ENCODE measurements around the gene IL36RN. TPM values are rescaled to one million over a fixed set of nuclear protein-coding genes. Genes with fewer than 3 reads are reported as not detected.

IL36RN gene
- total RNA-seq, 1 experiment from 2014 or later = not detected

DNA sequence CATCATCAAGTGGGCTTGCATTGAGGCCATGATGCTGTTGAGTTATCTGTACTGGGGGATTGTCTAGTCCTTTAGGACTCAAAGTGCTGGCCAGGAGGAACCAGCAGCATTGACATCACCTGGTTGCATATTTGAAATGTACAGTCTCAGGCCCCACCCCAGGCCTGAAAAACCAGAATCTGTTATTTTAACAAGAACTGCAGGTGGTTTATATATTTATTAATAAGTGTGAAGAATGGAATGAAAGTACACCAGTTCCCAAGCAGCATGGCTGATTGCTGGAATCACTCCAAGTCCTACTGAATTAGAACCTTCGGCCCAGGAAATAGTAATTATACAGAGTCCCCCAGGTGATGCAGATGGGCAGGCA lies 11.6 kb downstream of the IL36RN start:
- H3K9me2 ChIP-seq (replicated peaks; ENCODE audit: insufficient read depth, low read length) = no peaks in the 10 kb centered on the region
- H4K20me1 ChIP-seq (ENCODE audit: insufficient read depth, low read depth, low read length) = no peaks in the 10 kb centered on the region
- H3K27ac ChIP-seq (ENCODE audit: low read length) = no peak overlapping the region
- no peak for DNase-seq
- H3K79me2 ChIP-seq (ENCODE audit: low read length) = no peaks in the 10 kb centered on the region
- no peak overlapping the region for H3K4me2 ChIP-seq (ENCODE audit: low read depth, low read length, poor library complexity, severe bottlenecking)
- no peaks in the 10 kb centered on the region for H3K9me3 ChIP-seq (ENCODE audit: low read length)
- H3K9ac ChIP-seq (ENCODE audit: low read length) = no peak overlapping the region
- no peaks in the 10 kb centered on the region for H3K36me3 ChIP-seq (ENCODE audit: insufficient read depth, low read length)
- H2AFZ ChIP-seq (ENCODE audit: low read length) = no peak overlapping the region
- H3K4me1 ChIP-seq (ENCODE audit: low read length) = no peaks in the 10 kb centered on the region
- no peaks in the 10 kb centered on the region for H3K27me3 ChIP-seq (ENCODE audit: low read length)
- H3K4me3 ChIP-seq (ENCODE audit: low read length) = no peak overlapping the region

DNA sequence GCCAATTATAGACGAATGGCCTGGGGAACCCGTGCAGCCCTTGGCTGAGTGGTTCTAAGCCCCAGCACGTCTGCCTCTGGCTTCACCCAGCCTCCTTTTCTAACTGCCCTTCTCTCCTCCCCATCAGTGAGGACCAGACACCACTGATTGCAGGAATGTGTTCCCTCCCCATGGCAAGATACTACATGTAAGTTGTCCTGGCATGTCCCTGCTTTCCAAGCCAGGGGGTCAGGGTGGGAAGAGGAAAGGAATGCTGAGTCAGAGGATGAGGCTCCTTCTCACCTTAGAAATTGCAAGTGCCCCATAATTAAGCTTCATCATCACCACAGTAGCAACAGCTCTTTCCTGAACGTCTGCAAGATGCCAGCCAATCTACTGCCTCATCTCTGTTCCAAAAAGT lies 13.6 kb downstream of the IL36RN start:
- H3K4me3 ChIP-seq (ENCODE audit: low read length) = no peak overlapping the region
- H3K9me3 ChIP-seq (ENCODE audit: low read length) = no peaks in the 10 kb centered on the region
- no peaks in the 10 kb centered on the region for H3K36me3 ChIP-seq (ENCODE audit: insufficient read depth, low read length)
- no peak overlapping the region for H2AFZ ChIP-seq (ENCODE audit: low read length)
- no peak overlapping the region for H3K4me2 ChIP-seq (ENCODE audit: low read depth, low read length, poor library complexity, severe bottlenecking)
- H3K27me3 ChIP-seq (ENCODE audit: low read length) = no peaks in the 10 kb centered on the region
- no peaks in the 10 kb centered on the region for H3K79me2 ChIP-seq (ENCODE audit: low read length)
- no peaks in the 10 kb centered on the region for H3K4me1 ChIP-seq (ENCODE audit: low read length)
- DNase-seq = no peak
- no peaks in the 10 kb centered on the region for H3K9me2 ChIP-seq (replicated peaks; ENCODE audit: insufficient read depth, low read length)
- H3K27ac ChIP-seq (ENCODE audit: low read length) = no peak overlapping the region
- no peak overlapping the region for H3K9ac ChIP-seq (ENCODE audit: low read length)
- H4K20me1 ChIP-seq (ENCODE audit: insufficient read depth, low read depth, low read length) = no peaks in the 10 kb centered on the region

DNA sequence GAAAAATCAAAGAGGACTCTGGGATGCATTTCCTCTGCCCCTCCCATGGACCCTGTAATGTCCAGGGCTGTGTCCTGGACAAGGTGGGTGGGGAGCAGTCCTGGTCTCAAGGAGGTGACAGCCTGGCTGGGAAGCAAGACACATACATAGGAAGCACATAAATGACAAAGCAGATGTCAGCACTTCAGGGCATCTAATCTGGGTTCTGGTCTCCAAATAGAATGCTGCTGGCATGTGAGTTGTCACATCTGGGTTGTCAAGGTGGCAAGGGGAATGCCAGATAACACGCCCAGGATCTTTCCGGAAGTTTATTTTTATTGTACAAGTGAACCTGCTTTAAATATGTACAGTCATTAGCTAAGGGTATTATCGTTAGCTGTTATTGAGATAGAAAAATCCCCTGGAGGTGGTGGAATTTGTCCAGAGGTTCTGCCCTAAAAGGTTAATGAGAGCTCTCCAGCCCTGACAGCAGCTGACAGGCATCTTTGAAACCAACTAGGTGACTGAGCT lies 14.4 kb downstream of the IL36RN start:
- no peaks in the 10 kb centered on the region for H3K36me3 ChIP-seq (ENCODE audit: insufficient read depth, low read length)
- H3K4me1 ChIP-seq (ENCODE audit: low read length) = no peaks in the 10 kb centered on the region
- no peak for DNase-seq
- H4K20me1 ChIP-seq (ENCODE audit: insufficient read depth, low read depth, low read length) = no peaks in the 10 kb centered on the region
- H3K27me3 ChIP-seq (ENCODE audit: low read length) = no peaks in the 10 kb centered on the region
- H3K9ac ChIP-seq (ENCODE audit: low read length) = no peak overlapping the region
- H3K4me3 ChIP-seq (ENCODE audit: low read length) = no peak overlapping the region
- H3K9me2 ChIP-seq (replicated peaks; ENCODE audit: insufficient read depth, low read length) = no peaks in the 10 kb centered on the region
- H3K4me2 ChIP-seq (ENCODE audit: low read depth, low read length, poor library complexity, severe bottlenecking) = no peak overlapping the region
- no peaks in the 10 kb centered on the region for H3K79me2 ChIP-seq (ENCODE audit: low read length)
- no peak overlapping the region for H2AFZ ChIP-seq (ENCODE audit: low read length)
- no peak overlapping the region for H3K27ac ChIP-seq (ENCODE audit: low read length)
- no peaks in the 10 kb centered on the region for H3K9me3 ChIP-seq (ENCODE audit: low read length)

DNA sequence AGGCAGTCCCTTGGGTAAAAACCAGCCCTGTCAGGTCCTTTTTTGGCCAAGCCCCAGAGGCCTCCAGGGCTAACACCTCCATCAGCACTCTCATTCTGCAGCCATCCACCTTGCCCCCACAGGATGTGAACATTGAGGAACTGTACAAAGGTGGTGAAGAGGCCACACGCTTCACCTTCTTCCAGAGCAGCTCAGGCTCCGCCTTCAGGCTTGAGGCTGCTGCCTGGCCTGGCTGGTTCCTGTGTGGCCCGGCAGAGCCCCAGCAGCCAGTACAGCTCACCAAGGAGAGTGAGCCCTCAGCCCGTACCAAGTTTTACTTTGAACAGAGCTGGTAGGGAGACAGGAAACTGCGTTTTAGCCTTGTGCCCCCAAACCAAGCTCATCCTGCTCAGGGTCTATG lies 16.0 kb downstream of the IL36RN start:
- Histone ChIP-seq H3K4me2 (ENCODE audit: low read depth, low read length, poor library complexity, severe bottlenecking) (no peak overlapping the region), H3K9ac (ENCODE audit: low read length) (no peak overlapping the region), H4K20me1 (ENCODE audit: insufficient read depth, low read depth, low read length) (no peaks in the 10 kb centered on the region), H3K27me3 (ENCODE audit: low read length) (no peaks in the 10 kb centered on the region), H3K36me3 (ENCODE audit: insufficient read depth, low read length) (no peaks in the 10 kb centered on the region), H2AFZ (ENCODE audit: low read length) (no peak overlapping the region), H3K4me1 (ENCODE audit: low read length) (no peaks in the 10 kb centered on the region), H3K4me3 (ENCODE audit: low read length) (no peak overlapping the region), H3K79me2 (ENCODE audit: low read length) (no peaks in the 10 kb centered on the region), H3K9me3 (ENCODE audit: low read length) (no peaks in the 10 kb centered on the region), H3K27ac (ENCODE audit: low read length) (no peak overlapping the region), H3K9me2 (replicated peaks; ENCODE audit: insufficient read depth, low read length) (no peaks in the 10 kb centered on the region)
- no peak for DNase-seq

DNA sequence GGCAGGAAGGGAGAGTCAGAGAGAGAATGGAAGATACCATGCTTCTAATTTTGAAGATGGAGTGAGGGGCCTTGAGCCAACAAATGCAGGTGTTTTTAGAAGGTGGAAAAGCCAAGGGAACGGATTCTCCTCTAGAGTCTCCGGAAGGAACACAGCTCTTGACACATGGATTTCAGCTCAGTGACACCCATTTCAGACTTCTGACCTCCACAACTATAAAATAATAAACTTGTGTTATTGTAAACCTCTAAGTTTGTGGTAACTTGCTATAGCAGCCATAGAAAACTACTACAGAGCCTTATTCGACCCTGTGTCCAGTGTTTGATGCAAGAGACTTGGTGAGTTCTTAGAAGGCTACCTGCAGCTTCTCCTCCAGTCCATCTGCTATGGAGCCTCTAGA lies 16.6 kb downstream of the IL36RN start:
- no peaks in the 10 kb centered on the region for H3K9me3 ChIP-seq (ENCODE audit: low read length)
- no peaks in the 10 kb centered on the region for H3K36me3 ChIP-seq (ENCODE audit: insufficient read depth, low read length)
- DNase-seq = no peak
- H3K9ac ChIP-seq (ENCODE audit: low read length) = no peak overlapping the region
- no peak overlapping the region for H2AFZ ChIP-seq (ENCODE audit: low read length)
- H3K9me2 ChIP-seq (replicated peaks; ENCODE audit: insufficient read depth, low read length) = no peaks in the 10 kb centered on the region
- H3K27me3 ChIP-seq (ENCODE audit: low read length) = no peaks in the 10 kb centered on the region
- no peaks in the 10 kb centered on the region for H3K4me1 ChIP-seq (ENCODE audit: low read length)
- H3K4me2 ChIP-seq (ENCODE audit: low read depth, low read length, poor library complexity, severe bottlenecking) = no peak overlapping the region
- H3K27ac ChIP-seq (ENCODE audit: low read length) = no peak overlapping the region
- no peaks in the 10 kb centered on the region for H4K20me1 ChIP-seq (ENCODE audit: insufficient read depth, low read depth, low read length)
- no peak overlapping the region for H3K4me3 ChIP-seq (ENCODE audit: low read length)
- no peaks in the 10 kb centered on the region for H3K79me2 ChIP-seq (ENCODE audit: low read length)

DNA sequence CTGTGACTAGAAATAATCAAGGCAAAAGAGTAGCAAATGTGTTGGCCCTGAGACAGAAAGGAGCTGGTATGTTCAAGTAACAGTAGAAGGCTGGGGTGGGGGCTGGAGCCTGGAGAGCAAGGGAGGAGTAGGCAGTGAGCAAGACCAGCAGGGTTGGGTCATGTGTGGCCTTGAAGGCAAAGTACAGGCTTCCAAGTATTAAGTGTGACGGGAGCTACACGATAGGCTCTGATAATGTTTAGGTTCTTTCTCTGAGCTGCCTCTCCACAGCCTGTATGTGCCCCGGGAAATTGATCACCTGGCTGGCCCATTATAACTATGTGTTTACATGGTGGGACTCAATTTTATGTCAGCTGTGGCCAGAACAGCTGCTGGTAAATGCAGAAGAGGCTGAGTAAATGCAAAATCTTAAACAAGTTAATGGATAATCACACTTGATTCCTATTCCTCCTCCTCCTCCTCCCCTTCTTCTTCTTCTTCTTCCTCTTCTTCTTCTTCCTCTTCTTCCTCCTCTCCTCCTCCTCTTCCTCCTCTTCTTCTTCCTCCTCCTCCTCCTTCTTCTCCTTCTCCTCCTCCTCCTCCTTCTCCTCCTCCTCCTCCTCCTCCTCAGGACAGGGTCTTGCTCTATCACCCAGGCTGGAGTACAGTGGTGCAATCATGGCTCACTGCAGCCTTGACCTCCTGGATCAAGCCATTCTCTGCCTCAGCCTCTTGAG lies 18.1 kb downstream of the IL36RN start:
- no peaks in the 10 kb centered on the region for H3K4me1 ChIP-seq (ENCODE audit: low read length)
- H3K9me3 ChIP-seq (ENCODE audit: low read length) = no peaks in the 10 kb centered on the region
- DNase-seq = no peak
- H3K79me2 ChIP-seq (ENCODE audit: low read length) = no peaks in the 10 kb centered on the region
- no peaks in the 10 kb centered on the region for H3K36me3 ChIP-seq (ENCODE audit: insufficient read depth, low read length)
- H3K27me3 ChIP-seq (ENCODE audit: low read length) = no peaks in the 10 kb centered on the region
- no peaks in the 10 kb centered on the region for H3K9me2 ChIP-seq (replicated peaks; ENCODE audit: insufficient read depth, low read length)
- H4K20me1 ChIP-seq (ENCODE audit: insufficient read depth, low read depth, low read length) = no peaks in the 10 kb centered on the region
- no peak overlapping the region for H3K4me3 ChIP-seq (ENCODE audit: low read length)
- no peak overlapping the region for H3K4me2 ChIP-seq (ENCODE audit: low read depth, low read length, poor library complexity, severe bottlenecking)
- no peak overlapping the region for H3K9ac ChIP-seq (ENCODE audit: low read length)
- H3K27ac ChIP-seq (ENCODE audit: low read length) = no peak overlapping the region
- H2AFZ ChIP-seq (ENCODE audit: low read length) = no peak overlapping the region

DNA sequence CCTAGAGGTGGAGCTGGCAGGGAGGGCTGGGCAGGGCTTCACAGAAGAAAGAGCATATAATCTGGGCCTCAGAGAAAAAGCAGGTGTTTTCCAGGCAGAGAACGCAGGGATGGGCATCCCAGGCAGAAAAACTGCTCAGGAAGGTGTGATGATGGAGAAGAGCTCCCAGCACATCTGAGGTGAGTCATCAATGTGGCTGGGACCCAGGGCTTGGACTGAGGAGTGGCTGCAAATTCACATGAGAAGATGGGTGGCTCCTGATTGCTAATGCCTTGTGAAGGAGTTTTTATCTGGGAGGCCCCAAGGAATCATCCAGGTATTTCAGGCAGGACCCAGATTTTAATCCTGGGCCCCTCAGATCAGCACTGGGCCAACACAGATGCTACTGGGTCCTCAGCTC lies 18.9 kb downstream of the IL36RN start:
- Histone ChIP-seq H3K4me2 (ENCODE audit: low read depth, low read length, poor library complexity, severe bottlenecking) (no peak overlapping the region), H3K4me1 (ENCODE audit: low read length) (no peaks in the 10 kb centered on the region), H3K79me2 (ENCODE audit: low read length) (no peaks in the 10 kb centered on the region), H3K27me3 (ENCODE audit: low read length) (no peaks in the 10 kb centered on the region), H3K4me3 (ENCODE audit: low read length) (no peak overlapping the region), H3K9me2 (replicated peaks; ENCODE audit: insufficient read depth, low read length) (no peaks in the 10 kb centered on the region), H3K36me3 (ENCODE audit: insufficient read depth, low read length) (no peaks in the 10 kb centered on the region), H2AFZ (ENCODE audit: low read length) (no peak overlapping the region), H4K20me1 (ENCODE audit: insufficient read depth, low read depth, low read length) (no peaks in the 10 kb centered on the region), H3K9ac (ENCODE audit: low read length) (no peak overlapping the region), H3K27ac (ENCODE audit: low read length) (no peak overlapping the region), H3K9me3 (ENCODE audit: low read length) (no peaks in the 10 kb centered on the region)
- DNase-seq = no peak

DNA sequence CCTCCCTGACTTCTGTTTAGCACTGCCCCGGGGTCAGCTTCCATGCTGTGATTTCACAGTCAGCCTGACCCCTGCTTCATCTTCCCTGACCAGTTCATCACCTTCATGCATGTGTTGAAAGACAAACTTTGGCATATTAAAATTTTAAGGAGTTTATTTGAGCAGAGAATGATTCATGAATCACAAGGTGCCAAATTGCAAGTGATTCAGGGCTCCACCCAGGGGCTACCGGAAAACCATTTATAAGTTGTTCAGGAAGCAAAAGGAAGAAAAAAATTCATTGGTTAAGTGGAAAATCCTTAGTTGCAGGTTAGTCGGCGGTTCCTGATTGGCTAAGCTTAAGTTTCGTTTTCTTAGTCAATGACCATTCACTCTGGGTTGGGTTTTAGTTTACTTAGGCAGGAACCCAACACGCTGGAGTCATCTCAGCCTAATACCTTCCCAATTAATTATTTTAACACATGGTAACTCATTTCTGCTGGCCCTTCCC lies 19.4 kb downstream of the IL36RN start:
- no peaks in the 10 kb centered on the region for H3K27me3 ChIP-seq (ENCODE audit: low read length)
- no peak overlapping the region for H3K4me2 ChIP-seq (ENCODE audit: low read depth, low read length, poor library complexity, severe bottlenecking)
- H3K27ac ChIP-seq (ENCODE audit: low read length) = no peak overlapping the region
- peaks cover 2% of the 10 kb centered on the region; the same call in 1 of the 2 replicates for H3K4me1 ChIP-seq (ENCODE audit: low read length)
- H3K79me2 ChIP-seq (ENCODE audit: low read length) = no peaks in the 10 kb centered on the region
- H3K9me3 ChIP-seq (ENCODE audit: low read length) = no peaks in the 10 kb centered on the region
- no peaks in the 10 kb centered on the region for H4K20me1 ChIP-seq (ENCODE audit: insufficient read depth, low read depth, low read length)
- DNase-seq = no peak
- H2AFZ ChIP-seq (ENCODE audit: low read length) = no peak overlapping the region
- H3K9me2 ChIP-seq (replicated peaks; ENCODE audit: insufficient read depth, low read length) = no peaks in the 10 kb centered on the region
- H3K4me3 ChIP-seq (ENCODE audit: low read length) = no peak overlapping the region
- no peak overlapping the region for H3K9ac ChIP-seq (ENCODE audit: low read length)
- H3K36me3 ChIP-seq (ENCODE audit: insufficient read depth, low read length) = no peaks in the 10 kb centered on the region
